CD14-positive monocyte (primary cell): ENCODE data around the gene SLC38A1. TPM values are rescaled to one million over a fixed set of nuclear protein-coding genes. Genes with fewer than 3 reads are reported as not detected.

Experiments
- DNase-seq, 3 donors: peaks; one replicate each; pipeline ENCODE4 v3.0.0-alpha.2; 2011 to 2022
- H2AFZ ChIP-seq: 2 replicates; pipeline ENCODE4 v1.6.0; 2012; ENCODE audit warnings: mild to moderate bottlenecking, low read depth, low read length, inconsistent platforms; ENCODE audit not compliant: insufficient read depth, poor library complexity, severe bottlenecking
- H3K27ac ChIP-seq, 2 donors: 1 replicate in 1 of 2; 2 replicates in 1 of 2; pipeline ENCODE4 v1.5.1; 2012 to 2013; ENCODE audit warnings: low read length in 2 of 2, control low read depth in 1 of 2, inconsistent platforms in 1 of 2, low read depth in 1 of 2, mild to moderate bottlenecking in 1 of 2
- H3K27me3 ChIP-seq, 2 donors: one replicate each; pipeline versions ENCODE4 v1.6.0 to v1.6.1; 2011 to 2013; ENCODE audit warnings: low read length in 2 of 2; ENCODE audit not compliant: control insufficient read depth in 2 of 2, insufficient read depth in 2 of 2
- H3K36me3 ChIP-seq, 2 donors: replicated peaks in 1 of 2; 1 replicate in 1 of 2; 2 replicates in 1 of 2; pipeline versions ENCODE4 v1.5.1 to v1.6.1; 2012 to 2013; ENCODE audit warnings: low read length in 2 of 2, control low read depth in 1 of 2, inconsistent platforms in 1 of 2, mild to moderate bottlenecking in 1 of 2; ENCODE audit not compliant: insufficient read depth in 2 of 2, control insufficient read depth in 1 of 2
- H3K4me1 ChIP-seq, 2 donors: 1 replicate in 1 of 2; 2 replicates in 1 of 2; pipeline versions ENCODE4 v1.5.1 to v1.6.1; 2012 to 2013; ENCODE audit warnings: low read length in 2 of 2, control low read depth in 1 of 2, inconsistent platforms in 1 of 2, mild to moderate bottlenecking in 1 of 2, moderate library complexity in 1 of 2; ENCODE audit not compliant: insufficient read depth in 2 of 2, control insufficient read depth in 1 of 2
- H3K4me2 ChIP-seq: replicated peaks from 2 replicates; pipeline ENCODE3; 2012; ENCODE audit warnings: low read length, moderate library complexity, mild to moderate bottlenecking; ENCODE audit not compliant: poor library complexity, severe bottlenecking; ENCODE audit errors: extremely low read depth
- H3K4me3 ChIP-seq, 3 experiments: fragments of 200-600 bp in 1 of 3; sonication (generic) in 1 of 3; replicated peaks in 1 of 3; 1 replicate in 2 of 3; 2 replicates in 1 of 3; pipeline ENCODE4 v1.5.1; 2011 to 2013; ENCODE audit warnings: low read length in 3 of 3, mild to moderate bottlenecking in 3 of 3, control low read depth in 2 of 3, low read depth in 2 of 3, inconsistent platforms in 1 of 3, moderate library complexity in 1 of 3
- H3K79me2 ChIP-seq: 2 replicates; pipeline ENCODE4 v1.6.0; 2012; ENCODE audit warnings: mild to moderate bottlenecking, control low read depth, inconsistent platforms, low read length, moderate library complexity; ENCODE audit not compliant: insufficient read depth
- H3K9ac ChIP-seq: 2 replicates; pipeline ENCODE4 v1.6.0; 2017; ENCODE audit warnings: low read length, mild to moderate bottlenecking; ENCODE audit not compliant: insufficient read depth, poor library complexity, severe bottlenecking
- H3K9me3 ChIP-seq, 2 donors: replicated peaks in 1 of 2; 1 replicate in 1 of 2; 2 replicates in 1 of 2; pipeline versions ENCODE4 v1.5.1 to v1.6.1; 2012 to 2013; ENCODE audit warnings: low read length in 2 of 2, control low read depth in 1 of 2; ENCODE audit not compliant: control insufficient read depth in 1 of 2, insufficient read depth in 1 of 2
- H4K20me1 ChIP-seq: 2 replicates; pipeline ENCODE4 v1.6.0; 2012; ENCODE audit warnings: mild to moderate bottlenecking, low read length, control low read depth, moderate library complexity; ENCODE audit not compliant: insufficient read depth
- H3K27ac Mint-ChIP-seq, 7 donors: one replicate each; pipeline ENCODE4 v1.8.0; 2020; ENCODE audit warnings: mild to moderate bottlenecking in 7 of 7, mixed read lengths in 7 of 7, moderate library complexity in 6 of 7, inconsistent platforms in 2 of 7
- H3K27me3 Mint-ChIP-seq, 3 donors: one replicate each; pipeline ENCODE4 v1.8.0; 2021 to 2022; ENCODE audit warnings: low read depth in 3 of 3, mild to moderate bottlenecking in 3 of 3, mixed read lengths in 3 of 3, moderate library complexity in 3 of 3, inconsistent platforms in 1 of 3
- H3K36me3 Mint-ChIP-seq, 2 donors: one replicate each; pipeline ENCODE4 v1.8.0; 2020; ENCODE audit warnings: mixed read lengths in 2 of 2, inconsistent platforms in 1 of 2, mild to moderate bottlenecking in 1 of 2
- H3K4me1 Mint-ChIP-seq: one replicate; pipeline ENCODE4 v1.8.0; 2020; ENCODE audit warnings: mild to moderate bottlenecking, mixed read lengths
- H3K4me3 Mint-ChIP-seq, 2 donors: one replicate each; pipeline ENCODE4 v1.8.0; 2020; ENCODE audit warnings: mild to moderate bottlenecking in 2 of 2, mixed read lengths in 2 of 2, moderate library complexity in 1 of 2
- H3K9me3 Mint-ChIP-seq, 7 donors: one replicate each; pipeline ENCODE4 v1.8.0; 2020 to 2022; ENCODE audit warnings: mixed read lengths in 7 of 7, mild to moderate bottlenecking in 6 of 7, moderate library complexity in 6 of 7, inconsistent platforms in 2 of 7
- WGBS: methylation state at CpG from one replicate; pipeline ENCODE4 v1.1.5; 2013; ENCODE audit warnings: missing lambda C conversion rate; ENCODE audit not compliant: insufficient coverage; 5-methylcytosine and 5-hydroxymethylcytosine counted together
- intact Hi-C, 2 donors: fragments of 100-400 bp; cut with micrococcal nuclease; formaldehyde crosslinking; loops; one replicate each; pipeline versions ENCODE4 v1.15.0 to v1.15.1; 2023
- polyA plus RNA-seq, 3 donors: library from polyadenylated mRNA; depleted of rRNA in 1 of 3; unstranded in 2 of 3; stranded (reverse) in 1 of 3; fragments of 300-500 nt in 2 of 3; fragments of >200 nt in 1 of 3; fragmentation: Illumina TruSeq in 2 of 3; gene quantifications; 1 replicate in 2 of 3; 2 replicates in 1 of 3; pipeline ENCODE4 v1.2.3, GENCODE V29; 2012 to 2021
- TF ChIP-seq, protein P1 (sequence below): fragments of 200-600 bp; IDR thresholded peaks from one replicate; pipeline ENCODE4 v1.8.0; 2022; ENCODE audit warnings: antibody characterized with exemption, mild to moderate bottlenecking

The SLC38A1 gene
- polyA plus RNA-seq, 3 donors = 0.92 to 1.9 (median 1.6) TPM

DNA sequence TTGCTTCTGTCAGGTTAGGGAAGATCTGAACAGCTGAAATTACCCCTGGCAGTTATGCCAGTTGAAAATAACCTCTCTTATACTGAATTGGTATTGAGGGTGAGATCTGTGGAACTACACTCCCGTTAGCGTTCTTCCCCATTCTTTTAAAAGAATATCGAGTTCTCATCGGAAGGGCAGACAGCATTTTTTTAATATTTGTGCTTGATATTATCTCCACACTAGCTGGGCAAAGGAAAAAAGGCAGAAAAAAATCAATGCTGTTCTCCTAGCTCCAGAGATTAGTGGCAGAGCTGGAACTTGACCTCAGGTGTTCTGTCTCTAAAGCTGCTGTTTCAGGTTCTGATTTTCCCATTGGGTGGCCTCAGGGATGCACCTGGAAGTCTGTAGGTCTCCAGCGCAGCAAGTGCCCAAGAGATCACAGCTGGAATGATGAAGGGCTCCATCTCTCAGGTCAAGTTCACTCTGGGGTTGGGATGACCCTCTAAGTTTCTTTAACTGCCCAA lies 67.5 kb downstream of the SLC38A1 start:
- H3K4me2 ChIP-seq = no peak overlapping the region
- peaks cover 9 to 18% of the 10 kb centered on the region in 2 donors for H3K36me3 Mint-ChIP-seq
- H3K4me1 ChIP-seq = no peaks in the 10 kb centered on the region
- H3K9me3 Mint-ChIP-seq = peaks cover 0 to 2% (median 0%) of the 10 kb centered on the region in 7 donors
- no peaks in the 10 kb centered on the region for H3K9me3 ChIP-seq
- H3K27ac ChIP-seq = no peak overlapping the region
- no peaks in the 10 kb centered on the region for H4K20me1 ChIP-seq
- peak overlapping the region in 1 of 7 donors; percentile 16 for H3K27ac Mint-ChIP-seq
- no peak overlapping the region for H3K9ac ChIP-seq
- TF ChIP-seq, protein P1, sequence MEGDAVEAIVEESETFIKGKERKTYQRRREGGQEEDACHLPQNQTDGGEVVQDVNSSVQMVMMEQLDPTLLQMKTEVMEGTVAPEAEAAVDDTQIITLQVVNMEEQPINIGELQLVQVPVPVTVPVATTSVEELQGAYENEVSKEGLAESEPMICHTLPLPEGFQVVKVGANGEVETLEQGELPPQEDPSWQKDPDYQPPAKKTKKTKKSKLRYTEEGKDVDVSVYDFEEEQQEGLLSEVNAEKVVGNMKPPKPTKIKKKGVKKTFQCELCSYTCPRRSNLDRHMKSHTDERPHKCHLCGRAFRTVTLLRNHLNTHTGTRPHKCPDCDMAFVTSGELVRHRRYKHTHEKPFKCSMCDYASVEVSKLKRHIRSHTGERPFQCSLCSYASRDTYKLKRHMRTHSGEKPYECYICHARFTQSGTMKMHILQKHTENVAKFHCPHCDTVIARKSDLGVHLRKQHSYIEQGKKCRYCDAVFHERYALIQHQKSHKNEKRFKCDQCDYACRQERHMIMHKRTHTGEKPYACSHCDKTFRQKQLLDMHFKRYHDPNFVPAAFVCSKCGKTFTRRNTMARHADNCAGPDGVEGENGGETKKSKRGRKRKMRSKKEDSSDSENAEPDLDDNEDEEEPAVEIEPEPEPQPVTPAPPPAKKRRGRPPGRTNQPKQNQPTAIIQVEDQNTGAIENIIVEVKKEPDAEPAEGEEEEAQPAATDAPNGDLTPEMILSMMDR = no peak
- no peaks in the 10 kb centered on the region for H3K27me3 ChIP-seq
- peaks cover 0 to 5% of the 10 kb centered on the region in 2 donors for H3K36me3 ChIP-seq
- 100% methylated on average over 1 of the region's 5 CpGs for WGBS
- no peak overlapping the region for H3K4me3 Mint-ChIP-seq
- DNase-seq = no peak
- no peak overlapping the region for H2AFZ ChIP-seq
- H3K79me2 ChIP-seq = no peaks in the 10 kb centered on the region
- intact Hi-C loops = no loop called here
- no peaks in the 10 kb centered on the region for H3K4me1 Mint-ChIP-seq
- no peak overlapping the region for H3K4me3 ChIP-seq
- H3K27me3 Mint-ChIP-seq = peaks cover 0 to 2% (median 0%) of the 10 kb centered on the region in 3 donors

DNA sequence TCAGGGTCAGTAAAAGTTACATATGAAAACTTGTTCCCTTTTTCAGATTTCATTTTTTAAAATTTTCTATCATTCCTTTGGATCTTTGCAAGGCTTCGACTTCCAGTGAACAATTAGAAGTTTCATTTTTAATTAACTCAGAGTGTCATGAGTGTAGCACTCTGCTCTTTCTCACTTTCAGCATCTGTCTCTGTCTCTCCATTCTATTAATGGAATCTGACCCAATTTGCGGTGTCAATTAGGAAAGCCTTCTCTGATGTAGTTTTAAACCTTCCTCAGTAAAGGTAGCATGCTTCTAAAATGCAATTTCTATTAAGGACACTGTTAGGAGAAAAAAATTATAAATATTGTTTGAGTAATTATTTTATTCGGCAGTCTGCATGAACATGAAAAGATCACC lies 68.3 kb downstream of the SLC38A1 start:
- no peak overlapping the region for H3K4me3 Mint-ChIP-seq
- intact Hi-C loops = no loop called here
- peaks cover 15 to 26% of the 10 kb centered on the region in 2 donors for H3K36me3 Mint-ChIP-seq
- Histone ChIP-seq H3K27ac (no peak overlapping the region), H4K20me1 (no peaks in the 10 kb centered on the region), H2AFZ (no peak overlapping the region), H3K4me3 (no peak overlapping the region), H3K9ac (no peak overlapping the region), H3K79me2 (no peaks in the 10 kb centered on the region), H3K4me2 (no peak overlapping the region), H3K27me3 (no peaks in the 10 kb centered on the region), H3K4me1 (no peaks in the 10 kb centered on the region), H3K9me3 (peaks cover 0 to 2% of the 10 kb centered on the region in 2 donors), H3K36me3 (peaks cover 3 to 11% of the 10 kb centered on the region in 2 donors)
- H3K9me3 Mint-ChIP-seq = peaks cover 0 to 4% (median 0%) of the 10 kb centered on the region in 7 donors
- H3K27me3 Mint-ChIP-seq = peaks cover 0 to 2% (median 0%) of the 10 kb centered on the region in 3 donors
- H3K27ac Mint-ChIP-seq = no peak overlapping the region
- TF ChIP-seq, protein P1 = no peak
- no peaks in the 10 kb centered on the region for H3K4me1 Mint-ChIP-seq
- DNase-seq = no peak
- WGBS = no CpG with 5 or more reads among the region's 3 CpGs
